GM12874 (cell line): ENCODE measurements around the gene GRM2.

ENCODE experiments used
- CTCF ChIP-seq: IDR thresholded peaks from 2 replicates; pipeline ENCODE4 v1.5.1; 2011; ENCODE audit warnings: low read depth, mild to moderate bottlenecking, control low read depth, low read length, moderate library complexity; ENCODE audit not compliant: insufficient read depth

Gene GRM2

GRCh38 chr3:51681453-51681852 lies 25.4 kb upstream of the GRM2 start:
- TF ChIP-seq CTCF, result no peak

- TF ChIP-seq CTCF, result peak; percentile 84
These were observed 24.8 kb upstream of the GRM2 start for GRCh38 chr3:51682079-51682478.

GRCh38 chr3:51682526-51682925 lies 24.3 kb upstream of the GRM2 start:
- no peak for TF ChIP-seq CTCF

- no peak for TF ChIP-seq CTCF
These were observed 23.3 kb upstream of the GRM2 start for GRCh38 chr3:51683566-51683965.

GRCh38 chr3:51684971-51685751 lies 21.7 kb upstream of the GRM2 start:
- no peak for TF ChIP-seq CTCF

- no peak for TF ChIP-seq CTCF
These were observed 20.8 kb upstream of the GRM2 start for GRCh38 chr3:51686056-51686455.

GRCh38 chr3:51686512-51687215 lies 20.2 kb upstream of the GRM2 start:
- no peak for TF ChIP-seq CTCF
